Endothelial cell of umbilical vein (primary cell): ENCODE results near the gene SLC1A3. TPM values are rescaled to one million over a fixed set of nuclear protein-coding genes. Genes with fewer than 3 reads are reported as not detected.

Source experiments
- BruUV-seq: library from RNA; stranded (reverse); fragments of 400-500 nt; replicated peaks from 2 replicates; lab custom pipeline; 2021; lab: Mats Ljungman, UMichigan
- CTCF ChIA-PET: fragments of 300-600, 350-600 bp; sonication (Branson Sonifier 250); formaldehyde crosslinking; loops from one replicate; lab custom pipeline; 2021; ENCODE audit warnings: antibody characterized with exemption, inconsistent platforms; lab: Charles Lee
- POLR2A ChIA-PET: fragments of 300-600, 350-600 bp; sonication (Branson Sonifier 250); formaldehyde crosslinking; loops from one replicate; lab custom pipeline; 2021; ENCODE audit warnings: antibody characterized with exemption, inconsistent platforms; lab: Charles Lee
- DNase-seq: peaks from one replicate; pipeline ENCODE4 v3.0.0-alpha.2; 2011; ENCODE audit warnings: low read depth, low spot score
- FAIRE-seq: peaks from 2 replicates; lab custom pipeline; 2011; peaks lifted over from hg19 to GRCh38; lab: Jason Lieb, UNC
- H2AFZ ChIP-seq: 2 replicates; pipeline ENCODE4 v1.6.0; 2012; ENCODE audit warnings: low read depth, low read length, control low read depth, inconsistent platforms
- H3K27ac ChIP-seq: 2 replicates; pipeline ENCODE4 v1.5.1; 2011; ENCODE audit warnings: low read depth, mild to moderate bottlenecking, control low read depth, low read length, moderate library complexity; ENCODE audit not compliant: insufficient read depth
- H3K27me3 ChIP-seq, 2 experiments: 2 replicates each; pipeline versions ENCODE4 v1.6.0 to v1.6.1; 2011; ENCODE audit warnings: low read length in 2 of 2, mixed read lengths in 1 of 2; ENCODE audit not compliant: control insufficient read depth in 2 of 2, insufficient read depth in 2 of 2
- H3K36me3 ChIP-seq, 2 experiments: 2 replicates in 1 of 2; 3 replicates in 1 of 2; pipeline ENCODE4 v1.5.1; 2011; ENCODE audit warnings: low read length in 2 of 2, mild to moderate bottlenecking in 1 of 2, moderate library complexity in 1 of 2; ENCODE audit not compliant: control insufficient read depth in 2 of 2, insufficient read depth in 2 of 2; ENCODE audit errors: extremely low read depth in 1 of 2
- H3K4me1 ChIP-seq: 3 replicates; pipeline ENCODE4 v1.5.1; 2011; ENCODE audit warnings: mild to moderate bottlenecking, low read length; ENCODE audit not compliant: control insufficient read depth, insufficient read depth; ENCODE audit errors: extremely low read depth
- H3K4me2 ChIP-seq: 2 replicates; pipeline ENCODE4 v1.6.1; 2011; ENCODE audit warnings: low read length, control low read depth, mixed read lengths; ENCODE audit not compliant: insufficient read depth
- H3K4me3 ChIP-seq, 3 experiments: fragments of 200-600 bp in 1 of 3; sonication (generic), shearing (Covaris generic) in 1 of 3; replicated peaks in 1 of 3; 2 replicates each; pipeline ENCODE4 v1.5.1; 2011 to 2016; ENCODE audit warnings: control low read depth in 3 of 3, low read length in 3 of 3, mild to moderate bottlenecking in 2 of 3, inconsistent platforms in 1 of 3, low read depth in 1 of 3, moderate library complexity in 1 of 3; ENCODE audit not compliant: insufficient read depth in 1 of 3
- H3K79me2 ChIP-seq: 2 replicates; pipeline ENCODE4 v1.6.0; 2012; ENCODE audit warnings: low read length, inconsistent platforms; ENCODE audit not compliant: control insufficient read depth, insufficient read depth
- H3K9ac ChIP-seq: replicated peaks from 2 replicates; pipeline ENCODE3; 2011; ENCODE audit warnings: low read length, control low read depth; ENCODE audit not compliant: insufficient read depth; ENCODE audit errors: extremely low read depth
- H3K9me1 ChIP-seq: replicated peaks from 3 replicates; pipeline ENCODE4 v1.6.0; 2011; ENCODE audit warnings: mild to moderate bottlenecking, low read length; ENCODE audit not compliant: control insufficient read depth, insufficient read depth; ENCODE audit errors: extremely low read depth
- H3K9me3 ChIP-seq: replicated peaks from 2 replicates; pipeline ENCODE4 v1.5.1; 2012; ENCODE audit warnings: low read length, inconsistent platforms; ENCODE audit not compliant: control insufficient read depth, insufficient read depth
- H4K20me1 ChIP-seq: replicated peaks from 2 replicates; pipeline ENCODE3; 2011; ENCODE audit warnings: mild to moderate bottlenecking, low read length; ENCODE audit not compliant: control insufficient read depth, insufficient read depth; ENCODE audit errors: extremely low read depth
- CTCF ChIP-seq, 2 donors: IDR thresholded peaks; 1 replicate in 1 of 2; 2 replicates in 1 of 2; pipeline ENCODE4 v1.5.1; 2011; ENCODE audit warnings: low read length in 2 of 2, mild to moderate bottlenecking in 2 of 2, moderate library complexity in 2 of 2, control low read depth in 1 of 2, inconsistent platforms in 1 of 2, low read depth in 1 of 2; ENCODE audit not compliant: insufficient read depth in 1 of 2; ENCODE audit errors: extremely low read depth in 1 of 2
- EZH2 ChIP-seq: IDR thresholded peaks from 2 replicates; pipeline ENCODE4 v1.6.1; 2012; ENCODE audit warnings: borderline replicate concordance, low read depth, mild to moderate bottlenecking, moderate library complexity, low read length, inconsistent platforms; ENCODE audit not compliant: severe bottlenecking
- FOS ChIP-seq: IDR thresholded peaks from 2 replicates; pipeline ENCODE4 v1.6.1; 2011; ENCODE audit warnings: mild to moderate bottlenecking, low read length, moderate library complexity, borderline replicate concordance; ENCODE audit not compliant: insufficient read depth
- JUN ChIP-seq: IDR thresholded peaks from 2 replicates; pipeline ENCODE4 v1.6.1; 2011; ENCODE audit warnings: borderline replicate concordance, low read depth; ENCODE audit not compliant: insufficient read length, insufficient read depth
- MAX ChIP-seq: IDR thresholded peaks from 2 replicates; pipeline ENCODE4 v1.6.1; 2011; ENCODE audit not compliant: insufficient read depth, insufficient read length
- MYC ChIP-seq: IDR thresholded peaks from one replicate; pipeline ENCODE4 v1.6.1; 2011; ENCODE audit warnings: mild to moderate bottlenecking, low read depth, low read length
- POLR2A ChIP-seq: IDR thresholded peaks from 2 replicates; pipeline ENCODE4 v1.6.1; 2012; ENCODE audit warnings: low read depth, mild to moderate bottlenecking, control low read depth, low read length
- POLR2AphosphoS5 ChIP-seq: IDR thresholded peaks from 2 replicates; pipeline ENCODE4 v1.6.1; 2012; ENCODE audit warnings: low read depth, mild to moderate bottlenecking, control low read depth, low read length, moderate library complexity; ENCODE audit not compliant: insufficient read depth
- dilution Hi-C: fragments of 300-500 bp; cut with MboI; formaldehyde crosslinking; loops from one replicate; pipeline ENCODE4 v1.15.0; 2019; ENCODE audit warnings: low sequenced_read_pairs; ENCODE audit not compliant: extremely low pct_ligation_motif_present
- intact Hi-C: fragments of 100-400 bp; cut with micrococcal nuclease; formaldehyde crosslinking; loops from one replicate; pipeline ENCODE4 v1.10.0; 2022
- polyA plus RNA-seq, 4 experiments: library from polyadenylated mRNA; depleted of rRNA in 3 of 4; stranded (reverse) in 3 of 4; unstranded in 1 of 4; fragments of >200 nt; gene quantifications; 2 replicates each; pipeline versions ENCODE4 v1.2.1 to v1.2.3, GENCODE V29; 2011 to 2012; ENCODE audit warnings: missing spikeins in 1 of 4
- total RNA-seq: library from RNA; stranded (reverse); gene quantifications from 2 replicates; pipeline ENCODE4 v1.2.3, GENCODE V29; 2021

Gene SLC1A3
- total and polyA plus RNA-seq, 2 donors (not counting 3 experiments of a cell fraction or from before 2014, with no cell fraction given): 0.36 TPM; not detected in 1

GRCh38 chr5:36657563-36657995 lies 51.2 kb downstream of the SLC1A3 start:
- Histone ChIP-seq H3K27ac (no peak overlapping the region), H3K27me3 (peaks cover 0 to 2% of the 10 kb centered on the region in 2 experiments), H3K36me3 (no peaks in the 10 kb centered on the region), H3K9ac (no peak overlapping the region), H3K4me3 (no peak overlapping the region), H2AFZ (no peak overlapping the region), H3K4me2 (no peak overlapping the region), H4K20me1 (no peaks in the 10 kb centered on the region), H3K9me3 (no peaks in the 10 kb centered on the region), H3K79me2 (no peaks in the 10 kb centered on the region), H3K4me1 (no peaks in the 10 kb centered on the region), H3K9me1 (no peaks in the 10 kb centered on the region)
- FAIRE-seq (no peak), DNase-seq (peak; percentile 51)
- ChIA-PET CTCF (interaction anchor here (1.9 kb wide), 1 partner anchor 82 kb away, joined by 4 read pairs; no protein-coding TSS in a partner anchor), POLR2A (no interaction called here)
- no TSS peak for BruUV-seq
- intact Hi-C loops: no loop called here
- TF ChIP-seq EZH2 (no peak), POLR2AphosphoS5 (no peak), MYC (no peak), JUN (no peak), MAX (no peak), FOS (peak; percentile 5), CTCF (IDR thresholded peaks at IDR 0.05; ENCODE audit: extremely low read depth in 1 of 2, insufficient read depth in 1 of 2, low read depth in 1 of 2, low read length in 2 of 2) (no peak), POLR2A (no peak)
- dilution Hi-C loops: no loop called here
